NCI-H2029 treated with DMSO at 0.1 percent for 48 hours (cell line): Measurements from ENCODE around the gene BRF1.

ENCODE experiments used
- DNase-seq: peaks from one replicate; lab custom pipeline; 2025; lab: John Stamatoyannopoulos, UW

The BRF1 gene

GRCh38 chr14:105173901-105174894, 126.6 kb downstream of the BRF1 start:
- no peak for DNase-seq

- DNase-seq = no peak
Measured at GRCh38 chr14:105173145-105173544, 127.7 kb downstream of the BRF1 start.

GRCh38 chr14:105172476-105172875, 128.3 kb downstream of the BRF1 start:
- DNase-seq = no peak

- DNase-seq = no peak
Measured at GRCh38 chr14:105171004-105171673, 129.7 kb downstream of the BRF1 start.

GRCh38 chr14:105169776-105170655, 130.8 kb downstream of the BRF1 start:
- no peak for DNase-seq

GRCh38 chr14:105168979-105169507, 131.8 kb downstream of the BRF1 start:
- DNase-seq = no peak

- DNase-seq = no peak
Measured at GRCh38 chr14:105168496-105168978, 132.3 kb downstream of the BRF1 start, which contains the start of gene JAG2. Gene JAG2 (minus strand): TSS chr14:105168776. CDS start chr14:105168420, 356 bp downstream.

GRCh38 chr14:105168093-105168420, 132.7 kb downstream of the BRF1 start:
- DNase-seq = no peak

GRCh38 chr14:105167303-105168092, 133.3 kb downstream of the BRF1 start:
- no peak for DNase-seq

GRCh38 chr14:105166571-105167302, 134.1 kb downstream of the BRF1 start:
- no peak for DNase-seq

GRCh38 chr14:105165761-105166485, 134.9 kb downstream of the BRF1 start:
- no peak for DNase-seq

GRCh38 chr14:105165134-105165704, 135.6 kb downstream of the BRF1 start:
- no peak for DNase-seq

GRCh38 chr14:105163040-105163742, 137.6 kb downstream of the BRF1 start:
- DNase-seq = peak; percentile 46

- no peak for DNase-seq
Measured at GRCh38 chr14:105162669-105162979, 138.2 kb downstream of the BRF1 start.

- DNase-seq = no peak
Measured at GRCh38 chr14:105161964-105162668, 138.7 kb downstream of the BRF1 start.

GRCh38 chr14:105161309-105161708, 139.5 kb downstream of the BRF1 start:
- peak; percentile 28 for DNase-seq

GRCh38 chr14:105160776-105161175, 140.0 kb downstream of the BRF1 start:
- no peak for DNase-seq

- no peak for DNase-seq
Measured at GRCh38 chr14:105159344-105159743, 141.5 kb downstream of the BRF1 start.
